RCC 7860 (cell line): ENCODE results near the gene RCHY1.
A peak's percentile ranks its signal among the peaks of the same experiment; 100 is the strongest.
"Not testable (repeated sequence)": the region's sequence is repeated elsewhere in the genome, so short reads cannot be mapped to it uniquely, and the experiment has no call there.

Source experiments
- DNase-seq: peaks from one replicate; pipeline ENCODE4 v3.0.0-alpha.2; 2015; ENCODE audit warnings: low spot score
- FAIRE-seq: peaks from 2 replicates; lab custom pipeline; 2012; peaks lifted over from hg19 to GRCh38; lab: Jason Lieb, UNC

The RCHY1 gene

GRCh38 chr4:75519452-75519851, 5.2 kb upstream of the RCHY1 start:
- FAIRE-seq, DNase-seq: not testable (repeated sequence)

GRCh38 chr4:75516144-75516543, 1.9 kb upstream of the RCHY1 start:
- no peak for FAIRE-seq
- no peak for DNase-seq

- FAIRE-seq = no peak
These were observed 878 bp upstream of the RCHY1 start for GRCh38 chr4:75514949-75515612.

GRCh38 chr4:75513526-75514130, 575 bp downstream of the RCHY1 start:
- no peak for DNase-seq
- FAIRE-seq = no peak

More at GRCh38 chr4:75514949-75515612, 878 bp upstream of the RCHY1 start:
- no peak for DNase-seq

DNA sequence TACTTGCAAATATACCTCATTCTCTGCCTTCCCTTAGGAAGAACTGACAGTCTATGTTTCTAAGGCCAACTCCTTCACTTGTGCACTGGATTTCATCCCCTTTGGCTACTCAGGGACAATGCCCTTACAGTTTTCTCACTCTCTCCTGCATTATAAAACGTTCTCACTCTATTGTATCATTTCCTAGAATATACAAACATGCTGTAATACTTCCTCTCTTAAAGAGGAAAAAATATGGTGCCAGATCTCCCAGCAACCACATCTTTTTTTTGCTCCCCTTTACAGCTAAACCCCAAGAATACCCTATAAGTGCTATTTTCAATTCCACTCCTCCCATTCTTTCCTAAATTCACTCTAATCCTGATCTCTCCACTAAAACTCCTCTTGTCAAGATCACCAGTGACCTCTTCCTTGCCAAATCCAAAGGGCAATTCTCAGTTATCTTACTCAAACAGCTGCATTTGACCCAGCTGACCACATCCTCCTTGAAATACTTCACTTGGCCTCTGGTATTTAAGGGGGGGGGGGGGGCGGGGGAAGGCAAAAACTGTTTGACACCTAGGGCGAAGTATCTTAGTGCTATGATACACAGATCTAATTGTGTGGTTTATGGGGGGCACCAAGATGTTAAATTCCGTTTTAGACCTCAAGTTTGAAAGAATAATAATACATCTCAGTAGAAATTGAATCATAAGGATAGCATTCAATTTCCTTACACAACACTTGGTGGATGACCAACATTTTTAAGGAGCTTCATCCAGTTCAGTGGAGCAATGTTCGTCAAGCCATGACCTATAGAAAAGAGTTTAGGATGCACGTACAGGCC, 1.6 kb downstream of the RCHY1 start:
- FAIRE-seq (peak; percentile 22), DNase-seq (peak; percentile 68)

DNA sequence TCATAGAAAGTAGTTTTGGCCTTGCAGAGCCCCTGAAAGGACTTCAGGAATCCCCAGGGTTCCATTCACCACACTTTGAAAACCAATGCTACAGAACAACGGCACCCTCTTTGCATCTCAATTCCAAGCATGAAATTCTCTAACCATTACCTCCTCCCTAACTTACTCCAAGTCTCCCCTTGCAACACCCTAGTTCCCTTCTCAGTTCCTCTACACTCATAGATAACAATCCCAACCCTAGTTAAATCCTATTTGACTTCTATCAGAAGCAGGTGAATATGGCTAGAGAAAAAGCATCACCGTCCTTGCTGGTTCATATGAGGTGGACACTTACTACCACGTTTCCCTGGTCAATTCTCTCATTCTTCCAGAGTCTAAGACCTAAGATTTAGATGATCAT, 2.4 kb downstream of the RCHY1 start:
- no peak for FAIRE-seq

GRCh38 chr4:75509592-75509991, 4.6 kb downstream of the RCHY1 start:
- DNase-seq, FAIRE-seq: not testable (repeated sequence)

More for the DNA sequence above, 2.4 kb downstream of the RCHY1 start:
- DNase-seq = no peak

DNA sequence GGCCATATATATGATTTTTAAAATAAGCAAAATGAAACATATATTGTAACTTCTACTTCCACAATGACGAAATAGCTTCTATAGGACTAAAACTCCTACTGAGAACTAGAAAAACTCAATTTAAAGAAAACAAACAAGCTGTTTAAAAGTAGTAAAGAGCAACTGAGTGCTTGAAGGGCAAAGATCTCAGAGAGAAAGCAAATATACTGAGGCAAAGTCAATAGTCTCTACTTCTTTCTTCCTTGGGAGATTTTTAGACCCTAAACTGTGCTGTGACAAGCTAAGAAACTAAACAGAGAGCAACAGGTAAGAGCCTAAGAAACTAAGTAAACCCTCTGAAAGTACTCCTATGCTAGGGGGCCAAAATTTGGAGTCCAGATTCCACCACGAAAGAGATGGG, 8.6 kb downstream of the RCHY1 start:
- FAIRE-seq = no peak
- DNase-seq = no peak

DNA sequence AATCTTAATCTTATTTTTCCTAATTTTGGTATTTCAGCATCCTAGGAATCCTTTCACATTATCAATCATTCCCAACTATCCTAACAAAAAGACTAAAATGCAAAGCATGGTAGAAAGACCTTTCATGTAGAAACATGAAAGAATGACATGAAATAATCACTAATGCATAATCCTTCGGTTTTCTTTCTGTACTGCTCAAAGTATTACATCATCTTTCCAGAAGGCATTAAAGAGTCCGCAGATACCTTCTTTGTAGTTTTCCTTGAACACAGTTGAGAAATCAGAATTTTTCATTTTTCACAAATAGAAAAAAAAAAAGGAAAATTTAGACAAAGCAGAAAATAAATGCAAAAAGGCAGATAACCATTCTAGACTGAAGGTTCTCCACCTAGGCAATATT, 11.5 kb downstream of the RCHY1 start:
- no peak for FAIRE-seq
- no peak for DNase-seq

DNA sequence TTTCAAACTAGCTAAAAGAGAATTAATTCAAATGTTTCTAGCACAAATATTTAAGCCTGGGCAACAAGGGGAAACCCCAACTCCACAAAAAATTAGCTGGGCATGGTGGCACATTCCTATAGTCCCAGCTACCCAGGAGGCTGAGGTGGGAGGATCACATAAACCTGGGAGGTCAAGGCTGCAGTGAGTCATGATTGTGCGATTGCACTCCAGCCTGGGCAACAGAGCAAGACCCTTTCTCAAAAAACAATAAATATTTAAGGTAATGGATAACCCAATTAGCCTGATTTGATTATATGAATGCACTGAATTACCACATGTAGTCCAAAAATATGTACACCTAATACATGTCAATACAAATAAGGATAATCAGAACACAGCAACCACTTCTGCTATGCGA, 14.3 kb downstream of the RCHY1 start:
- no peak for FAIRE-seq

DNA sequence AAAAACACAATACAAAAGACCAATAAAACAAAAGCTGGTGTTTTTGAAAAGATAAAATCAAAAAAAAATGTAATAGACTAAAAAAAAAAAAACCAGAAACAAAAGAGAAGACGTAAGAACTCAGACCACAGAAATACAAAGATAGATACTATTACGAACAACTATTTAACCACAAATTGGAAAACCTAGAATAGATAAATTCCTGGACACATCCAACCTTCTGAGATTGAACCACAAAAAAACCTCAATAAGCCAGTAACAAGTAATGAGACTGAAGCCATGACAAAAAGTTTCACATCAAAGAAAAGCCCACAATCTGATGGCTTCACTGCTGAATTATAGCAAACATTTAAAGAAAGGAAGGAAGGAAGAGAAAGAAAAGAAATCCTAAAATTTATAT, 16.2 kb downstream of the RCHY1 start:
- no peak for FAIRE-seq

More for the DNA sequence above, 14.3 kb downstream of the RCHY1 start:
- DNase-seq = no peak

DNA sequence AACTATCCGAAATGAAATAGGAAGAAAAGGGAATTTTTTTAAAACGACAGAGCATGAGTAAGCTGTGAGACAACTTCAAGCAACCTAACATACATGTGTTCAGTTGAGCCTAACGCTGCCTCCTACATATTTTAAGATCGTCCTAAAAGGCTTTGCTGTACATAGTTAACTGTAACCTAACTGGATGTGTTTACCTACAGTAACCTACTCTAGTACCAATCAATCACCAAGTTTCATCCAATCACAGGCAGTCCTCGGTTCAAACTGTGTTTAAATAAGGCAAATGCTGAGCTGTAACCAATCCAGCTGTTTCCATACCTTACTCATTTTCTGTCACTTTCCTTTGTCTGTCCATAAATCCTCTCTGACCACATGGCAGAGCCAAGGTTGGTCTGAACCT, 17.1 kb downstream of the RCHY1 start:
- FAIRE-seq = no peak
- DNase-seq = peak; percentile 16

More for the DNA sequence above, 16.2 kb downstream of the RCHY1 start:
- no peak for DNase-seq

DNA sequence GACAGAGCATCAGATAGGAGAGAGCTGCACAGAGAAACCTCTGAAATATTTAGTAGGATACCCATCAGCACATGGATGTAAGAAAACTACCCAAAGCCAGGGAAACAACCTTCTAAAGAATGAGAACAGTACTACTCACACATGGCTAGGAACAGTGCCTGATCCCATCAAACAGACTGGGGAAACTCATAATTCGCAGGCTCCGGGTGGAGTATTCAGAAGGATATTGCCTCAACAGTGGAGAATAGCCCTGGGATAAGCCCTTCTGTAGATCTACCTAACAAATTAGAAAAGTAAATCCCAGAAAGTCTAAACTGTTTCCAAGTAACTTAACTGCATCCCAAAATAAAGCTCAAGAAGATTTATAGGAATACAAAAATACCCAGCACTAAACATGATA, 17.8 kb downstream of the RCHY1 start:
- DNase-seq = no peak
- no peak for FAIRE-seq

GRCh38 chr4:75495476-75495875, 18.7 kb downstream of the RCHY1 start:
- no peak for DNase-seq
- no peak for FAIRE-seq

DNA sequence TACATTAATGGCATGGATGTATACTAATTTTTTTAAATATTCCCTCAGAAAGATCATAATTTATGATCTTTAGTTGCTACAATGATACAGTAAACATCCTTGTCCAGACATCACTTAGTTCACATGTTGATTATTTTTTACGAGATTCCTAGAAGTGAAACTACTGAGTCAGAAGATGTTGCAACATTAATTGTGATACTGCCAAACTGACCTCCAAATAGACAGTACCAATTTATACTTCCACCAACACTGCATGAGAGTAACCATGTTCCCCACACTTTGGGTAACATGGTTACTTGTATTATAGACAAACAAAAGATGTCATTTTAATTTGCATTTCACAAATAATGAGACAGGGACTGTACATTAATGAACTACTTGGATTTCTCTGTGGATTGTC, 19.6 kb downstream of the RCHY1 start:
- FAIRE-seq = no peak
- no peak for DNase-seq

DNA sequence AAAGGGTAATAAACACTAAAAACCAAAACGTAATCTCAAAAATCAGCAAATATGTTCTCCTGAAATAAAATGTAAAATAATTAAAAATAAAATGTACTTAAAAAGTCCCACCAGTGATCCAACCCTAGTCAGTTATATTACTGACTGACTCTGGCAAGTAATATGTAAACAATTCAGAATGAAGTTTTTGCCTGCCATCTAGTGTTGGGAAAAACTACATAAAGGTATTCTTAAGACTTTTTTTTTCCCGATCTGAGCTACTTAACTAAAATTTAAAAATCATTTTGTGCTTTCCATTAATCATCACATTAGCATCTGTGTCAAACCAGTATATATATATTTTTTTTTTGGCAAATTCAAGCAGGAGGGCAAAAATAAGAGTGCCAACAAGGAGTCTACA, 24.0 kb downstream of the RCHY1 start:
- peak; percentile 71 for FAIRE-seq

DNA sequence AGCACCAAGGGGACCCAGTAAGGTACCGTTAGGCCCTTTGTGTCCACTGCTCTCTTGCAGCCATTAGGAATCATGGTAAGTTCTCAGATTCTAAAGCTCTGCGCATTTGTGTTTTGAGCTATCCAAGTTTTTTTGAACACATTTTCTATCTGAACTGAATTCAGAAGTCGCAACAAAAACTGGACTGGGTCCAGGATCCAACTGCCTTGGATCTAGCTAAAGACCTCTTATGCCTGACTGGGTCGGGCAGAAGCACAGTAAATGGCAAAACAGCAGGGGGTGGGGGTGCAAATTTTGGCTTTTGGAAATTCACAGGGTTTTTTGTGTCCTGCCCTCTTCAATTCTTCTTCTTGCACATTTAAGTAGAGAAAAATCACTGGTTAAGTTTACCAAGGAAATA, 30.0 kb downstream of the RCHY1 start:
- FAIRE-seq = no peak

More for the DNA sequence above, 24.0 kb downstream of the RCHY1 start:
- DNase-seq = no peak

GRCh38 chr4:75477201-75477600, 37.0 kb downstream of the RCHY1 start:
- no peak for DNase-seq
- FAIRE-seq = no peak

More for the DNA sequence above, 30.0 kb downstream of the RCHY1 start:
- DNase-seq = no peak

DNA sequence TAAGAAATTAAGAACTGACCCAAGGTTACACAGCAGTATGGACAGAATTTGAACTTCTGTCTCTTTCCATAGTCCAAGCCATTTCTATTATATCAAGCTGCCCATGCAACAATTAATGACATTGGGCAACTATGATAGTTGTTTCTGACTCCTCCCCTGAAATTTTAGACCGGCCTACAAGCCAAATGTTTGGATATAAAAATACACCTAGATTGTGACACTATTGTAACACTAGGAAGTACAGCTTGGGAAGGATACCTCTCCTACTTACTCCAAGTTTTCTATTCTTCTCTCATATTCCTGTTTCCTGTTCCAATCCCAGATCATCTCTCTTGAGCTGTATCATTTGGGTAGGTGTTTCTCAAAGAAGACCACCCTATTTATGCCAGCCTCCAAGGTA, 43.5 kb downstream of the RCHY1 start:
- no peak for DNase-seq
- FAIRE-seq = no peak

DNA sequence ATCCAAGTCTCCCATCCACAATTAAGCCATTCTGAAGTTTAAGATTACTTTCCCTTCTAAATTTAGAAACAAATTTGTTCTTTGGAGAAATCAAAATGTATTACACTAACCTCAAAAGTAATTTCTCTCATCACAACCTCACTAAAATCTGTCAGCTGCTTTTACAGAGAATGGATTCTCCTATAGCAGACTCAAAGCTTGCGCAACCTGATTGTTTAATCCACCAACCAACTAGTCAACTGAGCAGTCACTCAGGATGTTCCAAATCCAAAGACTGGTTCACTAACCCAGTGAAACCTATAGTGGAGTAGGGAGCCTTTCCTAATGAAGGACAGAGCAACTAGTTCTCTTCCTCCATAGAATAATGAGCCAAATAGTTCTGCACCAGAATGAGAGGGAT, 44.3 kb downstream of the RCHY1 start:
- FAIRE-seq = no peak
- DNase-seq = no peak

DNA sequence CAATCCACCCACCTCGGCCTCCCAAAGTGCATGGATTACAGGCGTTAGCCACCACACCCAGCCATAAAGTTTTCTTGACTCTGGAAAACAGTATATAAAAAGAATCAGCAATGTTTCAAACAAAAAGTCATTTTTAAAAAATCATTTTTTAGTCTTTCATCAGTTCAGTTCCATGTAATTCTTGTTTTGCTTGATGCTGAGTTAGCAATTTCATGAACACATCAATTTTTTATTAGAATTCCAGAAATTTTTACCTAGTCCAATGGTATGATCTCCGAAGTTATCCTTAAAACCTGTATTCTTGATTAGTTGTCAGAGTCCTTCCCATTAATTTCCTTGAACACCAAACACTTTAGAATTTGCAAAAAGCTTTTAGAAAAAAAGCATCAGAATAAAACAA, 56.8 kb downstream of the RCHY1 start:
- DNase-seq (no peak), FAIRE-seq (no peak)

- DNase-seq = no peak
- FAIRE-seq = no peak
These were observed 80.1 kb downstream of the RCHY1 start for GRCh38 chr4:75434105-75434504.
